Ishikawa (cell line): ENCODE measurements around the gene SFT2D1.

Experiments used
- CEBPB ChIP-seq: IDR thresholded peaks from 2 replicates; pipeline ENCODE4 v1.6.1; 2012
- CREB1 ChIP-seq: IDR thresholded peaks from 2 replicates; pipeline ENCODE4 v1.6.1; 2012; ENCODE audit warnings: low read depth
- EGR1 ChIP-seq: IDR thresholded peaks from 2 replicates; pipeline ENCODE4 v1.6.1; 2012
- EP300 ChIP-seq: IDR thresholded peaks from 2 replicates; pipeline ENCODE4 v1.6.1; 2012; ENCODE audit warnings: borderline replicate concordance
- FOXM1 ChIP-seq: IDR thresholded peaks from 2 replicates; pipeline ENCODE4 v1.6.1; 2012; ENCODE audit warnings: low read depth, borderline replicate concordance
- NFIC ChIP-seq: IDR thresholded peaks from 2 replicates; pipeline ENCODE4 v1.6.1; 2012
- RAD21 ChIP-seq: IDR thresholded peaks from 2 replicates; pipeline ENCODE4 v1.6.1; 2012; ENCODE audit warnings: low read depth
- TAF1 ChIP-seq: IDR thresholded peaks from 2 replicates; pipeline ENCODE4 v1.6.1; 2012; ENCODE audit warnings: low read depth, mild to moderate bottlenecking
- TCF12 ChIP-seq: IDR thresholded peaks from 2 replicates; pipeline ENCODE4 v1.6.1; 2012; ENCODE audit warnings: low read depth
- TEAD4 ChIP-seq: IDR thresholded peaks from 2 replicates; pipeline ENCODE4 v1.6.1; 2012
- YY1 ChIP-seq: IDR thresholded peaks from 2 replicates; pipeline ENCODE4 v1.6.1; 2012; ENCODE audit warnings: low read depth
- ZBTB7A ChIP-seq: IDR thresholded peaks from 2 replicates; pipeline ENCODE4 v1.6.1; 2012; ENCODE audit warnings: low read depth
- TF ChIP-seq, protein P1 (sequence below): IDR thresholded peaks from 2 replicates; pipeline ENCODE4 v1.6.1; 2012
- TF ChIP-seq, protein P2 (sequence below): IDR thresholded peaks from 2 replicates; pipeline ENCODE4 v1.6.1; 2012
- TF ChIP-seq, protein P3 (sequence below): IDR thresholded peaks from 2 replicates; pipeline ENCODE4 v1.6.1; 2012; ENCODE audit warnings: low read depth, mild to moderate bottlenecking

The SFT2D1 gene

DNA sequence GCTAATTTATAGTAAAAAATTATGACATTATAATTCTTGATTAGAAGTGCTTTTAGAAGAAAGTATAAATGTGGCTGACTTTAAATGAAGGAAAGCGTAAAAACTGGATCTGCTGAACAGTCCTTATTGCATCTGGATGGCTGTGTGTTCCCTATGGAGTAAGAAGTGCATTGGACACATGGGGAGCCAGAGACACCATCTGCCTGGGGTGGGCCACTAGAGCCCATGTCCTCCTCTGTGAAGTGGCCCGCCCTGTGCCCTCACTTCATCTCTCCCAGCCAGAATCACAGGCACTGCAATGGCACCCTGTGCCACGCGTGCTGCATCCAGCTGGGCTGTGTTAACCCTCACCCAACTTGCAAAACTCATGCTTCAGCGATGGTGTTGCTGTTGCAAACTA, 13.2 kb upstream of the SFT2D1 start:
- no peak for TF ChIP-seq TCF12
- no peak for TF ChIP-seq TAF1
- no peak for TF ChIP-seq TEAD4
- TF ChIP-seq ZBTB7A: no peak
- TF ChIP-seq, protein P1, sequence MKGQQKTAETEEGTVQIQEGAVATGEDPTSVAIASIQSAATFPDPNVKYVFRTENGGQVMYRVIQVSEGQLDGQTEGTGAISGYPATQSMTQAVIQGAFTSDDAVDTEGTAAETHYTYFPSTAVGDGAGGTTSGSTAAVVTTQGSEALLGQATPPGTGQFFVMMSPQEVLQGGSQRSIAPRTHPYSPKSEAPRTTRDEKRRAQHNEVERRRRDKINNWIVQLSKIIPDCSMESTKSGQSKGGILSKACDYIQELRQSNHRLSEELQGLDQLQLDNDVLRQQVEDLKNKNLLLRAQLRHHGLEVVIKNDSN: no peak
- no peak for TF ChIP-seq NFIC
- TF ChIP-seq, protein P2, sequence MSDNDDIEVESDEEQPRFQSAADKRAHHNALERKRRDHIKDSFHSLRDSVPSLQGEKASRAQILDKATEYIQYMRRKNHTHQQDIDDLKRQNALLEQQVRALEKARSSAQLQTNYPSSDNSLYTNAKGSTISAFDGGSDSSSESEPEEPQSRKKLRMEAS: no peak
- TF ChIP-seq, protein P3, sequence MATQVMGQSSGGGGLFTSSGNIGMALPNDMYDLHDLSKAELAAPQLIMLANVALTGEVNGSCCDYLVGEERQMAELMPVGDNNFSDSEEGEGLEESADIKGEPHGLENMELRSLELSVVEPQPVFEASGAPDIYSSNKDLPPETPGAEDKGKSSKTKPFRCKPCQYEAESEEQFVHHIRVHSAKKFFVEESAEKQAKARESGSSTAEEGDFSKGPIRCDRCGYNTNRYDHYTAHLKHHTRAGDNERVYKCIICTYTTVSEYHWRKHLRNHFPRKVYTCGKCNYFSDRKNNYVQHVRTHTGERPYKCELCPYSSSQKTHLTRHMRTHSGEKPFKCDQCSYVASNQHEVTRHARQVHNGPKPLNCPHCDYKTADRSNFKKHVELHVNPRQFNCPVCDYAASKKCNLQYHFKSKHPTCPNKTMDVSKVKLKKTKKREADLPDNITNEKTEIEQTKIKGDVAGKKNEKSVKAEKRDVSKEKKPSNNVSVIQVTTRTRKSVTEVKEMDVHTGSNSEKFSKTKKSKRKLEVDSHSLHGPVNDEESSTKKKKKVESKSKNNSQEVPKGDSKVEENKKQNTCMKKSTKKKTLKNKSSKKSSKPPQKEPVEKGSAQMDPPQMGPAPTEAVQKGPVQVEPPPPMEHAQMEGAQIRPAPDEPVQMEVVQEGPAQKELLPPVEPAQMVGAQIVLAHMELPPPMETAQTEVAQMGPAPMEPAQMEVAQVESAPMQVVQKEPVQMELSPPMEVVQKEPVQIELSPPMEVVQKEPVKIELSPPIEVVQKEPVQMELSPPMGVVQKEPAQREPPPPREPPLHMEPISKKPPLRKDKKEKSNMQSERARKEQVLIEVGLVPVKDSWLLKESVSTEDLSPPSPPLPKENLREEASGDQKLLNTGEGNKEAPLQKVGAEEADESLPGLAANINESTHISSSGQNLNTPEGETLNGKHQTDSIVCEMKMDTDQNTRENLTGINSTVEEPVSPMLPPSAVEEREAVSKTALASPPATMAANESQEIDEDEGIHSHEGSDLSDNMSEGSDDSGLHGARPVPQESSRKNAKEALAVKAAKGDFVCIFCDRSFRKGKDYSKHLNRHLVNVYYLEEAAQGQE: no peak
- no peak for TF ChIP-seq CEBPB
- TF ChIP-seq FOXM1: no peak
- TF ChIP-seq EP300: no peak
- no peak for TF ChIP-seq EGR1
- TF ChIP-seq CREB1: no peak
- no peak for TF ChIP-seq RAD21

DNA sequence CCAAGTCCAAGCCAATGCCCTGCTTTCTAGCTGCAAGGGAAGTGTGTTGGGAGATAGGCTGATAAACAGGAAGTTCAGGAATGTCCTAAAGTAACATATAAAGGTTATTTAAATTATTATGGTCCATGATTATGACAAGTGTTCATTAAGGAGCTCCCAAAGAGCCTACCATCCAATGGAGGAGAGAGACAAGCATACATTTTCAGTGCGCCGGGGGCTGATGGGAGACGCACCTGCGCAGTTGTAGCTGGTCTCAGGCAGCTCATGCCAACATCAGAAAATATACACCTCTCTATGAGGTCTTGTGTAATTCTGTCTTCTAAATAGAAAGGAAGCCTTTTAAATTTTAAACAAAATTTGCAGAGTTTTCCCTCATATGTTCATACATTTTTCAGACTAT, 12.6 kb upstream of the SFT2D1 start:
- TF ChIP-seq, protein P3: no peak
- TF ChIP-seq YY1 (no peak), CREB1 (no peak)

DNA sequence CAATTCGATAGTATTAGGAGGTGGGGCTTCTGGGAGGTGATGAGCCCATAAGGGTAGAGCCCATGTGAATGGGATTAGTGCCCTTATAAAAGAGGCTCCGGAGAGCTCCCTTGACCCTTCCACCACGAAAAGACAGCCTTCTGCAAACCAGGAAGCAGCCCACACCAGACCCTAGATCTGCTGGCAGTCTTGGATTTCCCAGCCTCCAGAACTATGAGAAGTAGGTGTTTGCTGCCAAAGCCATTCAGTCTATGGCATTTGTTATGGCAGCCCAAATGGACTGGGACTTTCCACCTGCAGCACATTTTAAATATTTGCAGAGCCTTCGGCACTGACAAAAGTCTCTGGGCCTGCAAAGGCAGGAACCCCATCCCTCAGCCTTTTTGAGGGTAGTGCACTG, 11.8 kb upstream of the SFT2D1 start:
- TF ChIP-seq CEBPB: no peak
- TF ChIP-seq TCF12: no peak
- TF ChIP-seq EP300: no peak
- TF ChIP-seq TAF1: no peak
- no peak for TF ChIP-seq CREB1
- TF ChIP-seq, protein P2: no peak
- no peak for TF ChIP-seq RAD21
- TF ChIP-seq EGR1: no peak
- TF ChIP-seq ZBTB7A: no peak
- no peak for TF ChIP-seq FOXM1
- TF ChIP-seq TEAD4: no peak
- TF ChIP-seq, protein P1: no peak
- no peak for TF ChIP-seq YY1
- TF ChIP-seq, protein P3: no peak
- no peak for TF ChIP-seq NFIC

DNA sequence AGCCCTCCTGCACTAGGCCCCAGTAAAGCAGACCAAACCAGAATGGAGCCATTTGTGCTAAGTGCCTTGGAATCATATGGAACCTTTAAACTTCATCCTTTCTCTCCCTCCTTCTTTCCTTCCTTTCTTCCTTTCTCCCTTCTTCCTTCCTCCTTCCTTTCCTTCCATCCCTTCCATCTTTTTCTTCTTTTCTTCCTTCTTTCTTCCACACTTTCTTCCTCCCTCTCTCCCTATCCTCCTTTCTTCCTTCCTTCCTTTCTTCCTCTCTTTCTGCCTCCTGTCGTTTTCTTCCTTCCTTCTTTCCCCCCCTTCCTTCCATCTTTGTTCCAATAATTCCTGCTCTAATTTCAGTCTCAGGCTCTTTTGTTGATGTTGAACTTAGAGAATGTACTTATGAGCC, 11.2 kb upstream of the SFT2D1 start:
- TF ChIP-seq, protein P3: no peak
- no peak for TF ChIP-seq EP300
- no peak for TF ChIP-seq NFIC
- TF ChIP-seq YY1: no peak
- no peak for TF ChIP-seq RAD21
- TF ChIP-seq CEBPB: no peak
- TF ChIP-seq ZBTB7A: no peak
- no peak for TF ChIP-seq TAF1
- TF ChIP-seq, protein P1: no peak
- no peak for TF ChIP-seq TEAD4
- TF ChIP-seq TCF12: no peak
- TF ChIP-seq, protein P2: no peak
- no peak for TF ChIP-seq EGR1
